OCI-LY1 (cell line): Measurements from ENCODE around the gene CCT3.

Source experiments
- H2AFZ ChIP-seq: fragments of 200-600 bp; sonication (generic), shearing (Covaris generic); 2 replicates; pipeline ENCODE4 v1.6.0; 2014; ENCODE audit warnings: antibody characterized with exemption, mild to moderate bottlenecking, low read length
- H3F3A ChIP-seq: fragments of 200-600 bp; sonication (generic), shearing (Covaris generic); 2 replicates; pipeline ENCODE4 v1.6.0; 2014; ENCODE audit warnings: mild to moderate bottlenecking, antibody characterized with exemption, low read length, moderate library complexity; ENCODE audit not compliant: insufficient read depth
- H3K27ac ChIP-seq: fragments of 200-600 bp; sonication (generic); 2 replicates; pipeline ENCODE4 v1.5.1; 2014; ENCODE audit warnings: low read length, mixed run types, mild to moderate bottlenecking, low read depth; ENCODE audit not compliant: poor library complexity, severe bottlenecking
- H3K27me3 ChIP-seq: fragments of 200-600 bp; sonication (generic); 2 replicates; pipeline ENCODE4 v1.6.0; 2014; ENCODE audit warnings: antibody characterized with exemption, mild to moderate bottlenecking, low read length, moderate library complexity; ENCODE audit not compliant: insufficient read depth
- H3K36me3 ChIP-seq: fragments of 200-600 bp; sonication (generic); 2 replicates; pipeline ENCODE4 v1.6.1; 2014; ENCODE audit warnings: mild to moderate bottlenecking, antibody characterized with exemption, low read length, moderate library complexity, mixed read lengths; ENCODE audit not compliant: insufficient read depth
- H3K4me1 ChIP-seq: fragments of 200-600 bp; sonication (generic); 2 replicates; pipeline ENCODE4 v1.5.1; 2014; ENCODE audit warnings: mild to moderate bottlenecking, low read length, moderate library complexity; ENCODE audit not compliant: insufficient read depth, severe bottlenecking
- H3K4me2 ChIP-seq: fragments of 200-600 bp; sonication (generic), shearing (Covaris generic); 2 replicates; pipeline ENCODE4 v1.6.1; 2014; ENCODE audit warnings: low read length
- H3K4me3 ChIP-seq: fragments of 200-600 bp; sonication (generic); 2 replicates; pipeline ENCODE4 v1.5.1; 2014; ENCODE audit warnings: low read length, low read depth, mild to moderate bottlenecking, mixed read lengths; ENCODE audit not compliant: poor library complexity, severe bottlenecking
- H3K79me2 ChIP-seq: fragments of 200-600 bp; shearing (Covaris generic); 2 replicates; pipeline ENCODE4 v1.6.1; 2016; ENCODE audit warnings: mixed run types, low read length, mixed read lengths; ENCODE audit not compliant: insufficient read depth
- H3K9ac ChIP-seq: fragments of 200-600 bp; sonication (generic), shearing (Covaris generic); 2 replicates; pipeline ENCODE4 v1.6.1; 2014; ENCODE audit warnings: mild to moderate bottlenecking, low read length, mixed read lengths
- H3K9me2 ChIP-seq: fragments of 200-600 bp; sonication (generic), shearing (Covaris generic); 2 replicates; pipeline ENCODE4 v1.6.1; 2014; ENCODE audit warnings: low read depth, mild to moderate bottlenecking, low read length, mixed read lengths
- H3K9me3 ChIP-seq: fragments of 200-600 bp; shearing (Covaris generic); 2 replicates; pipeline ENCODE4 v1.6.1; 2014; ENCODE audit warnings: low read length, mixed read lengths
- H4K20me1 ChIP-seq: fragments of 200-600 bp; sonication (generic), shearing (Covaris generic); 2 replicates; pipeline ENCODE4 v1.6.0; 2016; ENCODE audit warnings: mild to moderate bottlenecking, low read length; ENCODE audit not compliant: insufficient read depth
- CTCF ChIP-seq: fragments of 200-600 bp; sonication (generic), shearing (Covaris generic); IDR thresholded peaks from 2 replicates; pipeline ENCODE4 v1.5.1; 2017; ENCODE audit warnings: mild to moderate bottlenecking, antibody characterized with exemption, low read length, moderate library complexity, mixed read lengths
- EZH2 ChIP-seq: fragments of 200-600 bp; sonication (generic), shearing (Covaris generic); IDR thresholded peaks from 2 replicates; pipeline ENCODE4 v1.8.0; 2017; ENCODE audit warnings: borderline replicate concordance, mixed run types, mild to moderate bottlenecking, antibody characterized with exemption, low read length, moderate library complexity, mixed read lengths

CCT3 gene

DNA sequence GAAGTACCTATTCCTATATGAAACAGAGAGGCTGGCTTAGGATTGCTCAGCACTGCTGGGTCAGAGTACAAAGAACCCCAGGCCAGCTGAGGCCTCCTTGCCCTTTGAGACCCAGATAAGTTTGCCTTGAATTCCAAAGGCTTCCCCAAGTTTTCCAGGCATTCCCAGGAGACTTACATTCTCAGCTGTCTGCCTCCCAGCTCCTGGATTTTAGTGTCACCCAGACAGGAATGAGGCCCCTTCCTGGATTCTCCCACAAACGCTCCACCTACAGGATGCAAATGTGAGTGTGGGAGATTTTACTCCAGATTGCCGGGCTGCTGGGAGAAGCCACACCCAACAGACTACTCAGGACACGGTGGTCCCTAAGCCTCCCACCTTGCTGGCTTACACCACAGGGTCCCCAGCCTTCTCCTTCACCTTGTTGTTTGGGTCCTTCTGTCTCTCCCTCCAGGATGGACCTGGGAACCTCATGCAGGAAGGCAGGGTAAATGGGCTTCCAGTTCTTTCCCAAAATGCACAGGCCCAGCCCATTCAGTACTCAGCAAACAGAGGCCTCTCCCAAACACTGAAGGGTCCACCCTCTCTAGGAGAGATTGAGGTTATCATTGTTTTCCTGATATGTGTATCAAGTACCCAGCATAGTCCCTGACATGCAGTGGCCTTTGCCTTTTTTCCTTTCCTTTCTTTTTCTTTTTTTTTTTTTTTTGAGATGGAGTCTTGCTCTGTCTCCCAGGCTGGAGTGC is 41.5 kb upstream of the CCT3 start:
- H3F3A ChIP-seq = no peaks in the 10 kb centered on the region
- no peaks in the 10 kb centered on the region for H4K20me1 ChIP-seq
- TF ChIP-seq CTCF (no peak), EZH2 (no peak)
- H3K9ac ChIP-seq = no peak overlapping the region
- no peaks in the 10 kb centered on the region for H3K27me3 ChIP-seq
- no peaks in the 10 kb centered on the region for H3K9me2 ChIP-seq
- H2AFZ ChIP-seq = no peak overlapping the region
- H3K27ac ChIP-seq = no peak overlapping the region
- H3K79me2 ChIP-seq = no peaks in the 10 kb centered on the region
- no peak overlapping the region for H3K4me2 ChIP-seq
- no peaks in the 10 kb centered on the region for H3K4me1 ChIP-seq
- no peak overlapping the region for H3K4me3 ChIP-seq
- H3K36me3 ChIP-seq = no peaks in the 10 kb centered on the region
- no peaks in the 10 kb centered on the region for H3K9me3 ChIP-seq

GRCh38 chr1:156378557-156378956 is 40.5 kb upstream of the CCT3 start:
- TF ChIP-seq EZH2 (no peak), CTCF (no peak)
- H3K4me1 ChIP-seq = no peaks in the 10 kb centered on the region

GRCh38 chr1:156376958-156377919 is 39.1 kb upstream of the CCT3 start:
- no peaks in the 10 kb centered on the region for H3K4me1 ChIP-seq

More at GRCh38 chr1:156378557-156378956, 40.5 kb upstream of the CCT3 start:
- H3K9me3 ChIP-seq = no peaks in the 10 kb centered on the region
- H3K79me2 ChIP-seq = no peaks in the 10 kb centered on the region
- no peak overlapping the region for H3K4me3 ChIP-seq
- H3F3A ChIP-seq = no peaks in the 10 kb centered on the region
- H4K20me1 ChIP-seq = no peaks in the 10 kb centered on the region
- no peak overlapping the region for H3K27ac ChIP-seq
- H3K27me3 ChIP-seq = no peaks in the 10 kb centered on the region
- H3K36me3 ChIP-seq = no peaks in the 10 kb centered on the region
- no peak overlapping the region for H3K9ac ChIP-seq
- no peaks in the 10 kb centered on the region for H3K9me2 ChIP-seq
- H3K4me2 ChIP-seq = no peak overlapping the region
- H2AFZ ChIP-seq = no peak overlapping the region

More at GRCh38 chr1:156376958-156377919, 39.1 kb upstream of the CCT3 start:
- no peak overlapping the region for H3K27ac ChIP-seq
- no peaks in the 10 kb centered on the region for H3K36me3 ChIP-seq
- TF ChIP-seq CTCF = no peak
- no peak for TF ChIP-seq EZH2
- no peak overlapping the region for H3K9ac ChIP-seq
- no peaks in the 10 kb centered on the region for H4K20me1 ChIP-seq
- H3K79me2 ChIP-seq = no peaks in the 10 kb centered on the region
- H3K27me3 ChIP-seq = no peaks in the 10 kb centered on the region
- H2AFZ ChIP-seq = no peak overlapping the region
- no peaks in the 10 kb centered on the region for H3K9me3 ChIP-seq
- H3F3A ChIP-seq = no peaks in the 10 kb centered on the region
- H3K4me3 ChIP-seq = no peak overlapping the region
- H3K9me2 ChIP-seq = no peaks in the 10 kb centered on the region
- no peak overlapping the region for H3K4me2 ChIP-seq
